ENCODE data around the gene SLC25A46.

DNA sequence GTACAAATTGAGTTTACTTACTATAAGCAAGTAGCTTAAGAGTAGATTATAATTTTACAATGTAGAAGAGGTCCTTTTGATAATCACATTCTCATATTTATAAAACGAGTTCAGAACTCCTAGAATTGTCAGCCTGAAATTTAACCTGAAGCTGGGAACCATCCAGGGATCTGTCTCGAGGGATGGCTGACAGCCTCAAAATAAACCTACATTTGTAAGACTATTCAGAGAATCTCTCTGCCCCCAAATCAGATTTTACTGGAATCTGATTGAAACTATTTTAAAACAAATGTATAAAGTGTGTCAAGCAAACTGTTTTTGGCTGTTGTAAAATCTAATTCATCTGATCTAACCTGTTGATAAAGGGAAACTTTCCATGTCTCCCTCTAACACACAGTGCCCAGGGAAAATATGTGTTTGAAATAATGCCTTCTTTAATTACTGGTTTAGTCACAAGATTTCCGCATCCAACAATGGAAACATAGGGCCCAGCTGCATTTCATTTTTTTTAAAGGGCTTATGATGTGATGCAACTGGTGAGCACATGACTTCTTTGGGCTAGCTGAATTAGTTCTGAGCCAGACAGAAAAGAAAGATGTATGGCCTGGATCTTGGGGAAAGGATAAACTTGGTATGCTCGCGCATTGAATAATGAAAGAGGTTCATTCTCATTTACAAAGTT lies 30.3 kb downstream of the SLC25A46 start:
- no peak for TF ChIP-seq POLR2AphosphoS5 (IDR thresholded peaks at IDR 0.05; ENCODE audit: low read depth, low read length)
- TF ChIP-seq TBP (IDR thresholded peaks at IDR 0.05; ENCODE audit: low read depth, low read length) = no peak
- TF ChIP-seq, protein P1, sequence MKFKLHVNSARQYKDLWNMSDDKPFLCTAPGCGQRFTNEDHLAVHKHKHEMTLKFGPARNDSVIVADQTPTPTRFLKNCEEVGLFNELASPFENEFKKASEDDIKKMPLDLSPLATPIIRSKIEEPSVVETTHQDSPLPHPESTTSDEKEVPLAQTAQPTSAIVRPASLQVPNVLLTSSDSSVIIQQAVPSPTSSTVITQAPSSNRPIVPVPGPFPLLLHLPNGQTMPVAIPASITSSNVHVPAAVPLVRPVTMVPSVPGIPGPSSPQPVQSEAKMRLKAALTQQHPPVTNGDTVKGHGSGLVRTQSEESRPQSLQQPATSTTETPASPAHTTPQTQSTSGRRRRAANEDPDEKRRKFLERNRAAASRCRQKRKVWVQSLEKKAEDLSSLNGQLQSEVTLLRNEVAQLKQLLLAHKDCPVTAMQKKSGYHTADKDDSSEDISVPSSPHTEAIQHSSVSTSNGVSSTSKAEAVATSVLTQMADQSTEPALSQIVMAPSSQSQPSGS (IDR thresholded peaks at IDR 0.05; ENCODE audit: low read length) = no peak
- TF ChIP-seq, protein P2, sequence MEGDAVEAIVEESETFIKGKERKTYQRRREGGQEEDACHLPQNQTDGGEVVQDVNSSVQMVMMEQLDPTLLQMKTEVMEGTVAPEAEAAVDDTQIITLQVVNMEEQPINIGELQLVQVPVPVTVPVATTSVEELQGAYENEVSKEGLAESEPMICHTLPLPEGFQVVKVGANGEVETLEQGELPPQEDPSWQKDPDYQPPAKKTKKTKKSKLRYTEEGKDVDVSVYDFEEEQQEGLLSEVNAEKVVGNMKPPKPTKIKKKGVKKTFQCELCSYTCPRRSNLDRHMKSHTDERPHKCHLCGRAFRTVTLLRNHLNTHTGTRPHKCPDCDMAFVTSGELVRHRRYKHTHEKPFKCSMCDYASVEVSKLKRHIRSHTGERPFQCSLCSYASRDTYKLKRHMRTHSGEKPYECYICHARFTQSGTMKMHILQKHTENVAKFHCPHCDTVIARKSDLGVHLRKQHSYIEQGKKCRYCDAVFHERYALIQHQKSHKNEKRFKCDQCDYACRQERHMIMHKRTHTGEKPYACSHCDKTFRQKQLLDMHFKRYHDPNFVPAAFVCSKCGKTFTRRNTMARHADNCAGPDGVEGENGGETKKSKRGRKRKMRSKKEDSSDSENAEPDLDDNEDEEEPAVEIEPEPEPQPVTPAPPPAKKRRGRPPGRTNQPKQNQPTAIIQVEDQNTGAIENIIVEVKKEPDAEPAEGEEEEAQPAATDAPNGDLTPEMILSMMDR (IDR thresholded peaks at IDR 0.05; ENCODE audit: control extremely low read depth in 1 of 3, insufficient read depth in 1 of 3, low read depth in 1 of 3, low read length in 3 of 3) = no peak
- no peak for TF ChIP-seq POLR2A (IDR thresholded peaks at IDR 0.05; ENCODE audit: control extremely low read depth in 1 of 2, low read depth in 2 of 2, low read length in 2 of 2)
- no peak for TF ChIP-seq MAFK (IDR thresholded peaks at IDR 0.05; ENCODE audit: low read depth, low read length)
- TF ChIP-seq, protein P3, sequence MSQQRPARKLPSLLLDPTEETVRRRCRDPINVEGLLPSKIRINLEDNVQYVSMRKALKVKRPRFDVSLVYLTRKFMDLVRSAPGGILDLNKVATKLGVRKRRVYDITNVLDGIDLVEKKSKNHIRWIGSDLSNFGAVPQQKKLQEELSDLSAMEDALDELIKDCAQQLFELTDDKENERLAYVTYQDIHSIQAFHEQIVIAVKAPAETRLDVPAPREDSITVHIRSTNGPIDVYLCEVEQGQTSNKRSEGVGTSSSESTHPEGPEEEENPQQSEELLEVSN (IDR thresholded peaks at IDR 0.05) = no peak
- no peak for TF ChIP-seq CHD1 (IDR thresholded peaks at IDR 0.05; ENCODE audit: low read depth, low read length)
- TF ChIP-seq EZH2 (IDR thresholded peaks at IDR 0.05; ENCODE audit: low read depth, low read length, severe bottlenecking) = no peak
- no peak for TF ChIP-seq JUN (IDR thresholded peaks at IDR 0.05; ENCODE audit: low read depth, low read length)
- TF ChIP-seq CBX5 (IDR thresholded peaks at IDR 0.05; ENCODE audit: low read depth, low read length) = no peak
